HG02852 (cell line): ENCODE data around the gene DNAH14.
"Not testable (repeated sequence)": the region's sequence is repeated elsewhere in the genome, so short reads cannot be mapped to it uniquely, and the experiment has no call there.

Experiments
- ATAC-seq: cut with Tn5 transposase; IDR thresholded peaks from one replicate; pipeline ENCODE4 v1.9.1; 2021; ENCODE audit warnings: mild to moderate bottlenecking, moderate library complexity; ENCODE audit not compliant: unreplicated experiment

DNAH14 gene

GRCh38 chr1:224929335-224930237 lies at the start of gene DNAH14:
TSS of gene DNAH14 (plus strand) at chr1:224929675. CDS start at chr1:224952703, 23,028 bp downstream.
- ATAC-seq, result peak; percentile 68

GRCh38 chr1:224880593-224881307 lies 48.7 kb upstream of the DNAH14 start:
- ATAC-seq, result no peak

- not testable (repeated sequence) for ATAC-seq
Observed at GRCh38 chr1:224881308-224881692, 48.2 kb upstream of the DNAH14 start.

- no peak for ATAC-seq
Observed at GRCh38 chr1:224881762-224882211, 47.7 kb upstream of the DNAH14 start.

- no peak for ATAC-seq
Observed at GRCh38 chr1:224882264-224882663, 47.2 kb upstream of the DNAH14 start.

- ATAC-seq, result no peak
Observed at GRCh38 chr1:224883091-224883490, 46.4 kb upstream of the DNAH14 start.

GRCh38 chr1:224884361-224884801 lies 45.1 kb upstream of the DNAH14 start:
- no peak for ATAC-seq

GRCh38 chr1:224885376-224885775 lies 44.1 kb upstream of the DNAH14 start:
- not testable (repeated sequence) for ATAC-seq

GRCh38 chr1:224894915-224895314 lies 34.6 kb upstream of the DNAH14 start:
- no peak for ATAC-seq

GRCh38 chr1:224896130-224896781 lies 33.2 kb upstream of the DNAH14 start:
- ATAC-seq, result no peak

GRCh38 chr1:224897529-224898327 lies 31.7 kb upstream of the DNAH14 start:
- ATAC-seq, result no peak

- no peak for ATAC-seq
Observed at GRCh38 chr1:224898937-224899336, 30.5 kb upstream of the DNAH14 start.

- ATAC-seq, result no peak
Observed at GRCh38 chr1:224900062-224900630, 29.3 kb upstream of the DNAH14 start.

- no peak for ATAC-seq
Observed at GRCh38 chr1:224901087-224901810, 28.2 kb upstream of the DNAH14 start.

- ATAC-seq, result no peak
Observed at GRCh38 chr1:224903955-224904354, 25.5 kb upstream of the DNAH14 start.

GRCh38 chr1:224906340-224906739 lies 23.1 kb upstream of the DNAH14 start:
- no peak for ATAC-seq

- ATAC-seq, result no peak
Observed at GRCh38 chr1:224911217-224911616, 18.3 kb upstream of the DNAH14 start.

GRCh38 chr1:224914292-224914900 lies 15.1 kb upstream of the DNAH14 start:
- no peak for ATAC-seq

- ATAC-seq, result no peak
Observed at GRCh38 chr1:224919508-224919907, 10.0 kb upstream of the DNAH14 start.
